HG03432 (cell line): ENCODE data around the gene HSPBP1.
"Not testable (repeated sequence)": the region's sequence is repeated elsewhere in the genome, so short reads cannot be mapped to it uniquely, and the experiment has no call there.

ENCODE experiments used
- ATAC-seq: cut with Tn5 transposase; IDR thresholded peaks from one replicate; pipeline ENCODE4 v1.9.1; 2021; ENCODE audit warnings: mild to moderate bottlenecking, moderate library complexity; ENCODE audit not compliant: unreplicated experiment

Gene HSPBP1, protein sequence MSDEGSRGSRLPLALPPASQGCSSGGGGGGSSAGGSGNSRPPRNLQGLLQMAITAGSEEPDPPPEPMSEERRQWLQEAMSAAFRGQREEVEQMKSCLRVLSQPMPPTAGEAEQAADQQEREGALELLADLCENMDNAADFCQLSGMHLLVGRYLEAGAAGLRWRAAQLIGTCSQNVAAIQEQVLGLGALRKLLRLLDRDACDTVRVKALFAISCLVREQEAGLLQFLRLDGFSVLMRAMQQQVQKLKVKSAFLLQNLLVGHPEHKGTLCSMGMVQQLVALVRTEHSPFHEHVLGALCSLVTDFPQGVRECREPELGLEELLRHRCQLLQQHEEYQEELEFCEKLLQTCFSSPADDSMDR

DNA sequence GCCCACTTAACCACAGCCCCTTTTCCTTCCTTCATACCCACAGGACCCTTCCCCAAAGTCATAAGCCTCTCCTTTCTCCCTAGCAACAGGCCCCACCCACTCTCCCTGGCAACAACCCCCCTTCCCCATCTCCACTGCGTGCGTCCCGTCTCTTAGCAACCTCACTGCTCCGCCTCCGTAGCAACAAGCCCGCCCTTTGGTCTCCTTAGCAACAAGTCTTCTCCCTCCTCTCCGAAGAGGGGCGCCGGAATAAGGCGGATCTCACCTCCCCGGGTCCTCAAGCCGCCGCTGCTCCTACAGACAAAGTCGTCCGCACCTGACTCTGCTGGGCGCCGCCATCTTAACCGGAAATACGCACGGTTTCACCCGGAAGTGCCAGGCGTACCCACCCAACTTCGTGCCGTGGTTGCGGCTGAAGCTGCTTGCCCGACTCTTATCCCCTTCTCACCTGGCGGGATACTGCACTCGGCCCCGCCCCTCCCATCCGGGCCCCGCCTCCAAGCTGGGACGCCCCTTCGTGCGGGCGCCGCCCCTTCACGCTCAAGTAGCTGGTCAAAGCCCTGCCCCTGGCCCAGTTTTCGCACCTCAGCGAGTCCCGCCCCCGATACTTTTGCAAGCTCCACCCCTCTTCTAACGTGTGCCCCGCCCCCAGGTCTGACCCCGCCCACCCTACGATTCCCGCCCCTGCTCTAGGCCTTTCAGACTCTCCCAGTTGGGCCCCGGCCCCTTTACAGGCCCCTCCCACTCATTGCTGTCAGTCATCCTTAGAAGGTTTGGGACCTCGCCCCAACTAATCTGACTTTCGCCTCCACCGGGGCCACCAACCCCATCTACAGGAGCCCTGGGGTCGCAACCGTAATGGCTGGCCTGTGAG is at the start of gene HSPBP1:
Gene HSPBP1, minus strand, starts transcription at position 341 of the 874 bp plus-strand sequence. CDS start 502 bp downstream, outside the sequence.
- ATAC-seq: peak; percentile 64

DNA sequence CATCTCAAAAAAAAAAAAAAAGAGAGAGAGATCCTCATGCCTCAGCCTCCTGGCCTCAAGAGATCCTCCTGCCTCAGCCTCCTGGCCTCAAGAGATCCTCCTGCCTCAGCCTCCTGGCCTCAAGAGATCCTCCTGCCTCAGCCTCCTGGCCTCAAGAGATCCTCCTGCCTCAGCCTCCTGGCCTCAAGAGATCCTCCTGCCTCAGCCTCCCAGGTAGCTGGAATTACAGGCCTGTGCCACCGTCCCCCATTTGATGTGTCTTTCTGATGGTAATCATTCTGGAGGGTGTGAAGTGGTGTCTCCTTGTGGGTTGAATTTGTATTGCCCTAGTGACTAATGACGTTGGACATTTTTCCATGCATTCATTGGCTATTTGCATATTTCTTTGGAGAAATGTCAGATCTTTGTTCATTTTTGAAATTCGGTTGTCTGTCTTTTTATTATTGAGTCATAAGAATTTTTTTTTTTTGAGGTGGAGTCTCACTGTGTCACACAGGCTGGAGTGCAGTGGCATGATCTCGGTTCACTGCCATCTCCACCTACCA is 48.9 kb upstream of the HSPBP1 start:
- not testable (repeated sequence) for ATAC-seq

DNA sequence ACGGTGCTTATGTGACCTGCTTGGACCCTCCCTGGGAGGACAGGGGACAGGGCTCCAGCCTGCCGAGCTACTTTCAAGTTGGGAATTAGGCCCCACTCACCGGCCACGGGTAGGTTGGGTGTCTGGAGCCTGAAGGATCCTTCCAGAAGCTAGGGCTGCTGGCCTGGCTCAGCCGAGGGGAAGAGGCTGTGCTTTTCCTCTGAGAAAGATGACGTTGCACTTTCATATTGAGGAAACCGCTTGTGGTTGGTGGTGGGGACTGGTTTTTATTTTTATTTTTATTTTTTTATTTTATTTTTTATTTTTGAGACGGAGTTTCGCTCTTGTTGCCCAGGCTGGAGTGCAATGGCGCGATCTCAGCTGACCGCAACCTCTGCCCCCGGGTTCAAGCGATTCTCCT is 45.3 kb upstream of the HSPBP1 start, which contains the start of gene TMEM150B:
Gene TMEM150B, minus strand, starts transcription at position 170 of the 400 bp plus-strand sequence. CDS start 4,305 bp downstream, outside the sequence.
- ATAC-seq: no peak

DNA sequence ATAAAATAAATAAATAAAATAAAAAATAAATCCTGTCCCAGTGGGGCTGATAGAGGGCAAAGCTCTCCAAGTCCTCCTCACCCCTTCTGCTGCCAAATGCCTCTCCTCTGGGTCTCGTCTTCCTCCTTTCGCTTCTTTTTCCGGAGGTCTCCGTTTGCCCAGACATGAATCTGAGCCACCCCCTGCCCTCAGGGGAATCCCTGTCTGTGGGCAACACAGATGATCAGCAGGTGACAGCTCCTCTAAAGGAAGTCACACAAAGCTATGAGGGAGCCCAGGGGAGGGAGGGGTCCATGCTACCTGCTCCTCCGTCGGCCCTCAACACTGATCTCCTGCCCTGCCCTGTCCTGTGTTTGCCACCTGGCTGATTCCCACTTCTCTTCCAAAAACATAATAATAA is 44.8 kb upstream of the HSPBP1 start:
- no peak for ATAC-seq

DNA sequence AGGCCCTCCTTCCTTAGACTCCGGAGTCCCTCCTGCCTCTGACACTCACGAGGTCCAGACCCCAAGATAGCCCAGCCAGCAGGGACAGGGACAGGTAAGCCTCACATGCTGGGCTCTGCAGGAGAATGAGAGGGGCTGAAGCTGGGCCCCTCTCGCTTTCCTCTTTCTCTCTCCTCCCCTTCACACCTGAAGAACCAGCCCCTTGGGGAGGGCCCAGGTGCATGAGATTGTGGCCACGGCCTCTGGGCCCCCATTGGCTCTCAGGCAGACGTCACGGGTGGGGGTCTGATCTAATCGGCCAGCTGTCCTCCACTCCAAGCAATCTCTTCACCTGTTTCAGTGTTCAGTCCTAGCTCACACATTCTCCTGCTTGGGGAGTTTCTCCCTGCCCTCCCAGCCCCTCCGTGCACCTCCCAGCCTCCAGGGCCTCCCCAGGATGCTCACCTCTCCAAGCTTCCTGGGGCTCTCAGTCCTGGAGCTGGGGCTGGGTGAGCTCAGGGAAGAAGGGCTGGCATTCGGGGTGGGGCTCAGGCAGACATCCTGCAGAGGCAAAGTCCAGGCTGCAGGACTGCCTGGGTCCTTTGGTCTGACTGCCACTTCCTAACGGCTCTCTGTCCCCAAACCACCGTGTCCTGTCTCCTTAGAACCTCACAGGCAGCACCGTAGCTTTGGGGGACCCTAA is 42.4 kb upstream of the HSPBP1 start:
- no peak for ATAC-seq

DNA sequence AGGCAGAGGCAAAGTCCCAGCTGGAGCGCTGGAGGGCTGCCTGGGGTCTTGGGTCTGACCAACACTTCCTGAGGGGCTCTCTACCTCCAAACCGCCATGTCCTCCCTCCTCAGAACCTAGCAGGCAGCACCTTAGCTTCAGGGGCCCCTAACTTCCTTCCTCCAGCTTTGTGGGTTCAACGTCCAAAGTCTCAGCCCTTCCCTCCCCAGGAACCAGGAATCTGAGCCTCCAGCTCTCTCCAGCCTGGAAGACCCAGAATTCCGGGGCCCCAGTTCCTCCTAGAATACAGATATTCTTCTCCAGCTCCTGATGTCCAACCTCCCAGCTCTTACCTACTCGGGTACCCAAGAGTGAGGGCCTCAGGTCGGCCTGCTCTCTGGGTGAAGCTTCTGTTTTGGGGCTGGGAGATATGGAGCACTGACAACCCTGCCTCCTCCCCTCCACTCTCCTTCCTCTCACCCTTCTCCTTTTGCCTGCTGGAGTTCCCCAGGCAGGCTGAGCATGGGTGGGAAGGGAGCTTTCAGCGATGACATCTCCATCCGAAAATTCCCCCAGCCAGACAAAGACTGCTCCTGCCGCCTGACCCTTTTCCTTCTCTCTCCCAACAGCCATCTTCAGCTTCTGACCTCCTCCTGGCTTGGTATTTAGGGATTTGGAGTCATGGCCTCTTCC is 41.7 kb upstream of the HSPBP1 start:
- ATAC-seq: no peak

DNA sequence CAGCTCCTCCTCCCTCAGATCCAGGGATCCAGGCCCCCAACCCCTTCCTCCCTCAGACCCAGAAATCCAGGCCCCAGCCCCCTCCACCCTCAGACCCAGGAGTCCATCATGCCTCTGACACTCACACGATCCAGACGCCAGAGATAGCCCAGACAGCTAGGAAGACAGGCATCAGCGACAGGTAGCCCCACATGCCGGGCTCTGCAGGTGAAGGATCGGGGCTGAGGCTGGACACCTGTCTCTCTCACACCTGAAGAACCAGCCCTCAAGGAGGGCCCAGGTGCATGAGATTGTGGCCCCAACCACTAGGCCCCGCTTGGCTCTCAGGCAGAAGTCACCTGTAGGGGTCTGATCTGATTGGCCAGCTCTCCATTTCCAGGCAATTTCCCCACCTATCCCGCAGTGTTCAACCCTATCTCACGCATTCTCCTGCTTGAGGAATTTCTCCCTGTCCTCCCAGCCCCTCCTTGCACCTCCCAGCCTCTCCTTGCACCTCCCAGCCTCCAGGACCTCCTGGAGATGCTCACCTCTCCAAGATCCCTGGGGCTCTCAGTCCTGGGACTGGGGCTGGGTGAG is 41.0 kb upstream of the HSPBP1 start:
- no peak for ATAC-seq

DNA sequence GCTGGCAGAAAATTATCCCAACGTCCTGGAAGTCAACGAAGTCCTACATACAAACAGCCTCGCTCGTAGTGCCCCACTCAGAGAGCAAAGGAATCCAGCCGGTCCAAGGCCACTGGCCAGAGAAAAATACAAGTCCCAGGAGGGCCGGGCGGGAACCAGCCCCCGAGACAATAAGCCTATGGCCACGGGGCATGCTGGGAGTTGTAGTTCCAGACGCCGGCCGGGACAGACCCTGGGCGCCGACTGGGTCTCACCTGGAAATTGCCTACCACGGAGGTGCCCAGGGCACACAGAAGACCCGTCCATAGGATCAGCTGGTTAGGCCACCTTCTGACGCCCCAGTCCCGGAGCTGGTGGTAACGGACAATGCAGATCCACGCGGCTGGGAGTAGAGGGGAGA is 39.9 kb upstream of the HSPBP1 start:
- no peak for ATAC-seq

DNA sequence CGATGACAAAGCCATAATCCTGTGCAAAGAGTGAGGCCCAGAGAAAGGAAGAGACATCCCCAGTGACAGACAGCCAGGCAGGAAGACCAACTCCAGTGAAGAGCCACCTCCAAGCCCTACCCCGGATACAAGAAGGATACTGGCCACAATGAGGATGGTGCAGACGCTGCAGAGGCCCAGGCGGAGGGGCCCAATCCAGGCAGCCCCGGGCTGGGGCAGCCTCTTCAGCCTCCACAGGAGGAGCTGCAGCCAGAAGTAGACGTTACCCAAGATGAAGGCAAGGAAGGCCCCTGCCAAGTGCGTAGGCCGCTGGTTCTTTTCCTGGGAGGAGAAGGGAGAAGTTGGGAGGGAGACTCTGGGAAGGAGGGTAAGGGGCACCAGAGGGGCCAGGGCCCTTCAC is 36.7 kb upstream of the HSPBP1 start:
- no peak for ATAC-seq

DNA sequence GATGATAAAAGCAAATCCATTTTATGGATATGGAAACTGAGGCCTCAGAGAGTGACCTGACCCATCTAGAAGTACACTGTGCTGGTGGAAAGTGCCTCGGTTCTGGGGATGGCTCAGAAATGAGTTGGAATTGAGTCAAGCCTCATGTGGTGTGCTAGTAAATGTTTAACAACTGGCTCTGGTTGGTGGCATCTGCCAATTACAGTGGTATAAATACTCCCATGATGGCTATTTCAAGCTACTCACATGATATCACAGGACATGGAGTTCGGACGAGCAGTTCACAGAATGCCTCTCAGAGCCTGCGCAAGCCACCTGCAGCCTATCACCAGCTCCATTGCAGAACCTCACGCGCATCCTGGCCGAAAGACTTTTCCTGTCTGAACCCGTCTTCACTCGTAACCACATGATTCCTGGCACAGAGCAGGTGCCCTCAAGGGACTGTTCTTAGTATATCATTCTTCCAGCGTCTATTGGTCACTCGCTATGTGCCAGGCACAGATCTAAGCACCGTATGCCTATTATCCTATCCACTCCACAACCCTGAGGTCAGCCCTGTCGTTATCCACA is 36.1 kb upstream of the HSPBP1 start:
- ATAC-seq: no peak

DNA sequence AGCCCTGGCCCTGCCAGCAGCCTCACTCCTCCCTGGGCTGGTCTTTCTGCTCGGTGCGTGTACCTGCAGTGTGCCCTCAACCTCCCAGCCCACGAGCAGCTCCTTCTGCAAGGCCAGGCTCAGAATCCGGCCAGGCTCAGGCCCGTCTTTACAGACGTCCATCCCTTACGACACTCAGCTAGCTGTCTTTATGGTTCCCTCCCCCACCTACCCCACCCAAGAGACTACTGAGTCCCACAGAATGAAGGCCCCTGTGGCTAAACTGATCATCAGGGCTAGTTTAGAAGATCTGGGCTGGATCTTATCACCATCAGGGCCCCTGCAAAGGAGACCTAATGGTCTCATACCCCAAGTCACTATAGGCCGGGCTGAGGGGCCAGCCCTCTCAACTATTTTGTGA is 34.5 kb upstream of the HSPBP1 start:
- ATAC-seq: no peak

DNA sequence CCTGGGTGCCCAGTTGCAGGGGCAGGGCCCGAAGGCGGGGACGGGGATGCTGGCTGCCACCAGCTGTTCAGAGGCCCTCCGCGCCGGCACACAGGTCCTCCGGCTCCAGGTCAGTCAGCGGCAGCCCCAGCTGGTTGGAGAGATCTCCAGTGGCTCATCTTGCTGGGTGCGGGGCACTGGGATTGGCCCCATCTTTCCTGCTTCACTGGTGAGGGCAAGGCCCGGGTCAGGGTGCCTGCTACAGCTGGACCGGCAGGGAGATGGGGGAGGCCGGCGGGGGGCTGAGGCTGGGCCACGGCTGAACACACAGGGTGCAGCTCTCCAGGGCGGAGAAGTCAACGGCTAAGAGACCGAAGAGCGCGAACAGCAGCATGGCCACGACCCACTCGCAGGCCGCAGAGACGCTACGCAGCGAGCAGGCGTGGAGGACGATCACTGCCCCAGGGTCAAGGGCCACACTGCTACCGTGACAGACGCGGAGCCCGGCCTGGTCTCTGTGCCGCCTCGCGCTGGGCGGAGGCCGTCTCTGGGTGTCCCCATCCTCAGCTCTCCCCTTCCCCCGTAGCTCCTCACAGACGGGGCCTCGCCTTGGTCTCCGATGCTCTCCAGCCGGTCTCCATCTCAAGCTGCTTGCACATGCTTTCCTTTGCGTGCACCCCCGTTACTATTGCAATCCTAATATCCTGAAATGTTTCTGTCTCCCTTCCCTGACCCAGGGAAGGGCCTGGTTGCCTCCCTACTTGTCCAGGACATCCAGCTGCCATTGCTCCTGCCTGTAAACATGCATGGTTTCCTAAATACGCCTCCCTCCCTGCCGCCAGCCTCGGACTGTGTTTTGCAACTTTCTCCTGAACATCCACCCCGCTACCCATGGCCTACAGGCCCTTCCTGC is 33.0 kb upstream of the HSPBP1 start:
- ATAC-seq: no peak

DNA sequence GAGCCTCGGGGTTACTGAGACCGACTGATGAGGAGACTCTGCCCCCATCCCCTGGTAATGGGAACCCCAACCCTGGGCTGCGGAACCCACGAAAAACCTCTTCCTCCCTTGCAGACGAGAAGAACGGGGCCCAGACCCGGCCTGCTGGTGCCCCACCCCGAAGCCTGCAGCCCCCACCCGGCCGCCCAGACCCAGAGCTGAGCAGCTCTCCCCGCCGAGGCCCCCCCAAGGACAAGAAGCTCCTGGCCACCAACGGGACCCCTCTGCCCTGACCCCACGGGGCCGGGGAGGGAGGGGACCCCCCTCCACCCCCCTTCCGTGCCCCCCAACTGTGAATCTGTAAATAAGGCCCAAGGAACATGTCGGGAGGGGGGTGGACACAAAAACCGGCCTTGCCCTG is 31.9 kb upstream of the HSPBP1 start:
- ATAC-seq: no peak

DNA sequence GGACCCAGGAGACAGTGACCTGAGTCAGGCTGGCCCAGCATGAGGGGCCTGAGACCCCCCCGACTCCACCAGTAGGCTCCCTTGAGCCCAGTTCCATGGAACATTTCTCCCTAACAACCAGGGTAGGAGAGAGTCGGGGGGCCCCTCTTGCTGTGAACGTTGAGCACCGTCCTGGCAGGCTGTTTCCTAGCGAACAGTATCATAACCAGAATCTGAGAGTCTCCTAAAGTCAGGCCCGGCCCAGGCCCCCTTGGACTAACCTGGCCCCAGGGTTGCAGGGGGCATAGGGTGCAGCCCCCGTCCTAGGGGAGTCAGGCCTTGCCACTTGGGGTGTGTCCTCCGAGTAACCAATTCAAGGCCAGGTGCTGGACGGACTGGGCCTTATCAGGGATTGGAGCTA is 31.5 kb upstream of the HSPBP1 start:
- no peak for ATAC-seq

DNA sequence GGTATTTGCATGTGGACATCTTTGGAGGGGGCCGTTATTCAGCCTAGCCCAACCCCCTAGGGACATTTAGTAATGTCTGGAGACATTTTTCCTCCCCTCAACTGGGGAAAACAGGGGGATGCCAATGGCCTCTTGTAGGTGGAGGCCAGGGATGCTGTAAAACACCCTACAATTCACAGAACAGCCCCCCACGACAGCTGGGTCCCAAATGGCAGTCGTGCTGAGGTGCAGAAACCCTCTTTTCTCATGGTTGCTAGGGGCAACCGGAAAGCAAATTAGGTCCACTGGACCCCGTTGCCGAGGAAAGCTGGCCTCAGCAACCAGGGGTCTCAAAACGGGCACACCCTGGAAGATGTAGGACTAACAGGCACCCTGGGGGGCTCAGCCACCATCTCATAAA is 30.6 kb upstream of the HSPBP1 start:
- no peak for ATAC-seq

DNA sequence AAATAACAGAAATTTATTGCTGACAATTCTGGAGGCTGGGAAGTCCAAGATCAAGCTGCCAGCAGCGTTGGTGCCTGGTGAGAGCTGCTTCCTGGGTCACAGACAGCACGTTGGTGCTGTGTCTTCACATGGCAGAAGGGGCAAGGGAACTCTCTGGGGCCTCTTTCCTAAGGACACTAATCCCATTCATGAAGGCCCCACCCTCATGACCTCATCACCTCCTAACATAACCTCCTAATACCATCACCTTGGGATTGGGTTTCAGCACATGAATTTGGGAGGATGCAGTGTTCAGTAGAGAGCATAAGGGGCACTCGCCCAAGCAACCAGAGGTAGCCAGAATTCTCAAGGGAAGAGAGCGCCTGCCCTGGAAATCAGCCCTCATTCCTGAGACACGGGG is 29.5 kb upstream of the HSPBP1 start:
- ATAC-seq: no peak

DNA sequence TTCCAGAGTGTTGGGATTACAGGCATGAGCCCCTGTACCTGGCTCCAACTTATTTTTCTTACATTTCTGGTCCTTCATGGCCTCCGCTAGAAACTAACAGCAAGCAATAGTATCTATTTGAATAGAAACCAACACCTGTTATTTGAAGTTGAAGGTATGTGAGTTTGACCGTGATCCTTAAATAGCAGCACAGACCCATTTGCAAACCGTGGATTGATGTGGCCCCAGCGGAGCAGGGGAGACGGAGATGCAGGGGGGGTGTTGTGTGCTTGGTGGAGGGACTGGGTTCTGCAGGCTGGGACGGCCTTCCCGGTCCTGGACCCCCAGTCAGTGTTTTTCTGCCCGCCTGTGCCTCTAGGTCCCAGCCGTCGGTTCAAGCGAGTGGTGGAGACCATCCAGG is 28.4 kb upstream of the HSPBP1 start:
- ATAC-seq: no peak

DNA sequence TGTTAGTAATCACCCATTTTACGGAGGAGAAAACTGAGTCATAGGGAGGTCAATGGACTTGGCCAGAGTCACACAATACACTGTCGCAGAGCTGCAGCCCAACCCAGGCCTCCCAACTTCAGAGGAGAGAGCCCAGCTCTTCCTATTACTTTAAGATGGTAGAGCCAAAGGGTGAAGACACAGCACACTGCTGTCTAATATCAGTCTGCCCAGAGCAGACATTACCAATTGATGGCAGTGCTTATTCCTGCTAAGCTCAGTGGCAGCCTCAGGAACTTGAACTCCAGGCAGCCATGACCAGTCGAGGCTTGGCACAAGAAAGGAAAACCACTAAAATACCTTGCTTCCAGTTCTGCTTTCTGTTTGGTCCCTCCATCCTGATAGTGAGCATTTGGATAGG is 26.8 kb upstream of the HSPBP1 start:
- ATAC-seq: no peak

DNA sequence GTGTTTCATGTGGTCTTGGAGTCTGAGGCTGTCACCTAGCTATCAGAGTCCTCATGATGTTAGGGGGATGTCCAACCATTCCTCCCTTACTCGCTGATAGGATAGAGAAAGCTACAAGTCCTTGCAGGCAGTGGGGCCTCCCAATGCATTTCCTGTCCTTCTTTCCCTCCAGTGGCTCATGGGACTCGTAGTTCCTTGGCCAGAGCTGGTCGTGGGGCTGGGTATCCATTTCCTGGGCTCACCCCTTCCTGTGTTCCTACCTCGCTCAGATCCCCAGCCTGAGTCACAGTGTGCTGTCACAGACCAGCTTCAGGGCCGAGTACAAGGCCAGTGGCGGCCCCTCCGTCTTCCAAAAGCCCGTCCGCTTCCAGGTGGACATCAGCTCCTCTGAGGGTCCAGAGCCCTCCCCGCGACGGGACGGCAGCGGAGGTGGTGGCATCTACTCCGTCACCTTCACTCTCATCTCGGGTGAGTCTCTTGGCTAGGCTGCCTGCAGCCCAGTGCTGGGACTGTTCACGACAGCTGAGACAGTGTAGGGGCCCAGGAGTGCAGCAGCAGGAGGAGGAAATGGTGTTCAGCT is 26.2 kb upstream of the HSPBP1 start:
- ATAC-seq: no peak
